ENCODE measurements around the gene SLC39A12. TPM values are rescaled to one million over a fixed set of nuclear protein-coding genes. Genes with fewer than 3 reads are reported as not detected.

SLC39A12 gene
- total RNA-seq, 1 donor from 2014 or later, result not detected

DNA sequence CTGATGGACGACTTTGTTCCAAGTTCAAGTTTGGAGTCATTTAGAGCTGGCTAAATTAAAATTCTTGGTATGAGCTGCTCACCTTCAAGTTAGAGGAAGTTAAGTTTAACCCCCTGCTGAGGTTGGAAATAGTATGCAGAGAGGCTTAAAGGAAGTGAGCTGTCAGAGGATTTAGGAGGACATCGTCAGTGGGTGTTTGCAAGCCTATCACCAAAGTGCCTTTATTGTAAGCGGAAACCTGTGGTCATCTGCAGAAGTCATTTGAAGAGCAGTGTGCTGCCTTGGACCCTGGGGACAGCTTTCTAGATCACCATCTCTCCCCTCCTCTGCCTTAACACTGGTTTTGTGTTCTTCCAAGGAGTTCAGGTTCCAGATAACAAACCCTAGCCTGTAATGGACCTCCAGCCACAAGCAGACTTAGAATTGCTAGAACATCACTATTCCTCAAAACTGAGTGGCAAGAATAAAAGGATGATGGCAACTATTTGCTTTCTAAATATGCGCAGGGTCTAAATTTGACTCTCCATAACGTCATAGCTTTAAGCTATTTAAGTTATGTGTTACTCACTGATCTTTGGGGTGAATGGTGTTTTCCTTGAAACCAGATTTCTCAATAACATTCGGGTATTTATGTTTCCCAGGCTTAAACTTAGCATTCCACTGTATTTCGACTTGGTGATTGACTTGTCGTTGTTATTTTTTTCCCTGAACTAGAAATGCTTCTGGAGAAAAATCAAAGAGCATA is 93.4 kb downstream of the SLC39A12 start:
- DNase-seq (ENCODE audit: low read depth, low spot score), result no peak

DNA sequence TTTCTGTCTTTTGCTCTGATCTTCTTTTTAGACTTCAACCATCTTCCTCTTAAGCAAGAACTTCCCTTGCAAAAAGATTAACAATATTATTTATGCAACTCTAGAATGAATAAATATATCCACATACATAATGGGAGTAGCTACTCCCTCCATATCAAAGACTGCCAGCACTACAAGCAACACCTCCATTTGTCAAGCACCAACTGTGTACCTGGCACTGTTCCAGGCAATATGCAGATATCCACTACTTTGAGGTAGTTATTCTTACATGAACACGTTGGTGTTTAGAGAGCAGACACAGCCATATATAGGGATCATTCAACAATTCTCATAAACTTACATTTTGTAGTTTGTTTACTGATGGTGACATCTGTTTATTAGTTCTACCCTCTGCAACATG is 104.9 kb downstream of the SLC39A12 start:
- no peak for DNase-seq (ENCODE audit: low read depth, low spot score)

- DNase-seq (ENCODE audit: low read depth, low spot score), result no peak
Measured at GRCh38 chr10:18059826-18060559, 108.3 kb downstream of the SLC39A12 start.

- no peak for DNase-seq (ENCODE audit: low read depth, low spot score)
Measured at GRCh38 chr10:18066947-18067346, 115.2 kb downstream of the SLC39A12 start.

DNA sequence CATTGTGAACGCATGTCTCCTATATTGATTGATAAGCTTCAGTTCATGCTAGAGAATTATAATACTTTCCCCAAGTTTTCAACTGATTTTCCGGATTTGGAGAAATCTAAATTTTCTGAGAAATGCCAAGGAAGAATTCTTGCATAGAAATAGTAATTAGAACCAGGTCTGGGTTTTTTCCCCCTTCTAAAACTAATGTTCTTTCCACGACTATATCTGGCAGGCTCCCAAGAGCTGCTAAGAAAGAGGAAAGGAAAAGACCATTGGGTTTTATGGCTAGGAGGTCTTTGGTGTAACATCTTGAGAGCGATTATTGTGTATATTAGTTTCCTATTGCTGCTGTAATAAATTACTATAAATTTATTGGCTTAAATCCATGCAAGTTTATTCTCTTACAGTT is 116.7 kb downstream of the SLC39A12 start:
- no peak for DNase-seq (ENCODE audit: low read depth, low spot score)

DNA sequence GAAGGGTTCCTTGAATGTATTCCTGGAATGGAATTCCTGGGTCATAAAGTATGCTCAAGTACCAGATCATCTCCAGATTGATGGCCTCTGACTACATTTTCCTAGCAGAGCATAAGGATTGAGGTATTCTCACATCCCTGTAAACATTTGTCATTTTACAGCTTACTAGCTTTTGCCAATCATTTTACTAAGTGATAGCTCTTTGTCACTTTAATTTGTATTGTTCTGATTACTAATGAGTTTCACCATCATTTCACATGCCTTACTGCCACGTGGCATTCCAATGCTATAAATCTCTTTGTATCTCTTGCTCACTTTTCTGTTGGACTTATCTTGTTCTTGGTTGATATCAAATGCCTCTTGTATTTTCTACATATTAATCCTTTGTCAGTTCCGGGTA is 119.9 kb downstream of the SLC39A12 start:
- no peak for DNase-seq (ENCODE audit: low read depth, low spot score)

- DNase-seq (ENCODE audit: low read depth, low spot score), result no peak
Measured at GRCh38 chr10:18073314-18073713, 121.6 kb downstream of the SLC39A12 start.

- no peak for DNase-seq (ENCODE audit: low read depth, low spot score)
Measured at GRCh38 chr10:18075881-18076280, 124.2 kb downstream of the SLC39A12 start.

GRCh38 chr10:18079665-18080295 is 128.1 kb downstream of the SLC39A12 start:
- DNase-seq (ENCODE audit: low read depth, low spot score), result no peak

GRCh38 chr10:18082381-18082780 is 130.7 kb downstream of the SLC39A12 start:
- DNase-seq (ENCODE audit: low read depth, low spot score), result no peak

DNA sequence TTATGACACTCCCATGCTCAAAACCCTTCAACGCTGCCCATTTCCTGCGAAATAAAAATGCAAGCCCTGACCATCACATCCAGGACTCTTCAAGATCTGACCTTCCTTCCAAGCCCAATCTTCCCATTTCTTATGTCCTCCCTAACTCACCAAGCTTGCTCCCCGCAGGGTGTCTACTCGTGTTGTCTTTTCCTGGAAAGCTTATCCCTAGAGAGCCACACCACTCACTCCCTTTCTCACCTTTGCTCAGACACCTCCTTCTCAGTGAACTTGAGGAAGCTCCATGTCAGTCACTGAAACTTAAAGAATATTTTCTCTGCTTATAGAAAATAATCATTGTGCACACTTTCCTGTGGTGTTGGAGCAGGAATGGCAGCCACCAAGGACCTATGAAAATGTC is 134.1 kb downstream of the SLC39A12 start:
- no peak for DNase-seq (ENCODE audit: low read depth, low spot score)

GRCh38 chr10:18086746-18087145 is 135.0 kb downstream of the SLC39A12 start:
- no peak for DNase-seq (ENCODE audit: low read depth, low spot score)

DNA sequence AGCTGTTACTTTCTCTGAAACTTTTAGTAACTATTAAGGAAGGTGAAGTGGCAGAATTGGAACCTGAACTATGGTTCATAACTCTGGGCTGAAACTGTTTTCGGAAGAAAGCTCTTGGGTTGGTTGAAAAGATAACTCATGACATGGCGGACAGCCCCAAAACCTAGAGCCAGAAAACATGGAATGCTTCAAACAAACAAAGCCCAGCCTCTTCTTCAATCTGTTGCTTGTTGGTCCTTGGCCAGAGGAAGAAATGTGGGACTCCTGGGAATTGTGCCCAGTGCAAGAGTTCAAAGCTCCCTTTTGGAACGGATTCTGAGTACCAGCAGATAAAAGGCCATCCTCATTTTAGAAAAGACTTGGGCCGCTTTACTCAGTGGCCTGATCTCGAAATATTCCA is 135.6 kb downstream of the SLC39A12 start:
- DNase-seq (ENCODE audit: low read depth, low spot score), result no peak

Other genes with a start within 250 kb of the SLC39A12 start
- 0.07 and 0.11 TPM in 2 replicates for gene TMEM236, start 199.7 kb upstream of the SLC39A12 start, total RNA-seq
- gene MRC1, start 142.6 kb upstream of the SLC39A12 start, total RNA-seq, result 2.4 and 3.2 TPM in 2 replicates
- not detected in 2 replicates for gene CACNB2, start 188.5 kb downstream of the SLC39A12 start, total RNA-seq